HG02885 (cell line): ENCODE data around the gene PTGR1.
"Not testable (repeated sequence)": the region's sequence is repeated elsewhere in the genome, so short reads cannot be mapped to it uniquely, and the experiment has no call there.

Source experiments
- ATAC-seq: cut with Tn5 transposase; IDR thresholded peaks from one replicate; pipeline ENCODE4 v1.9.1; 2021; ENCODE audit warnings: mild to moderate bottlenecking; ENCODE audit not compliant: unreplicated experiment, poor library complexity

The PTGR1 gene

DNA sequence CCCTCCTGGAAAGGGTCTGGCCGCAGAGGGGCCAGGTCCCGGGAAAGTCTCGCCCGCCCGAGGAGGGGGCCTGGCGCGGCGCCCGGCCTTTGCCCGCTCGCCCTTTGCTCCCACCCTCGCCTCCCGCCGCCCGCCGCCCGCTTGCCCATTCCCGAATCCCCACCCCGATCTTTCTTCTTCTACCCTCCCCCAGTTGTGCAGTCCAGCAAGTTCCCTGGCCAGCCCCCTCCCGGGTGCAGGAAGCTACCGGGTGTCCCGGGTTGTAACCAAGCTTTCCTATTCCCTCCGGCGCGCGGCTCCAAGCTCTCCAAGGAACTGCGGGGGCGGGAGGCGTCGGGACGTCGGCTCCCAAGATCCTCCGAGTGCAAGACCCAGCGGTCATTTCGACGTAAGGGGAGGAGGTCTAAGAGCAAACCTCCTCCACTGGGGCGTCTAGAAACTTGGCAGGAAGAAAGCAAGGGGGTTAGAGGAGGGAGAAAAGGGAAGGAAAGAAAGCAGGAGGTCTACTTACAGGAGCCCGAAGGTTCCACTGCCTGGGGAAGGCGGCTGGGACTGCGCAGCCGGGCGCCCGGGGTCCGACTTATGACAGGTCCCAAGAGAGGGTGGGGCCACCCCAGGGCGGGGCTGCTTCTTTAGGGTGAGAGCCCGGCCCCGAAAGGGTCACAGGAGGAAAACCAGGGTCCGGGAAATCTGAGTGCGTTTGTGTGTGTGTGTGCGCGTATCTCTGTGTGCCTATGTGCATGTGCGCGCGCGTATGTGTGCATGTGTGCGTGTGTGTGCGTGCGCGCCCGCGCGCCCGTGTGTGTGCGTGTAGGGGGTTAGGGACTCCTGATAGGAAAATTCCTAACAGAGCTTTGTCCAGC, at the start of gene PTGR1:
Gene PTGR1, minus strand, starts transcription at position 556 of the 863 bp plus-strand sequence. CDS start 2,225 bp downstream, outside the sequence.
- ATAC-seq = peak; percentile 51

- ATAC-seq = no peak
These were observed 49.6 kb upstream of the PTGR1 start for GRCh38 chr9:111649016-111649415.

- no peak for ATAC-seq
These were observed 48.6 kb upstream of the PTGR1 start for GRCh38 chr9:111648066-111648465.

DNA sequence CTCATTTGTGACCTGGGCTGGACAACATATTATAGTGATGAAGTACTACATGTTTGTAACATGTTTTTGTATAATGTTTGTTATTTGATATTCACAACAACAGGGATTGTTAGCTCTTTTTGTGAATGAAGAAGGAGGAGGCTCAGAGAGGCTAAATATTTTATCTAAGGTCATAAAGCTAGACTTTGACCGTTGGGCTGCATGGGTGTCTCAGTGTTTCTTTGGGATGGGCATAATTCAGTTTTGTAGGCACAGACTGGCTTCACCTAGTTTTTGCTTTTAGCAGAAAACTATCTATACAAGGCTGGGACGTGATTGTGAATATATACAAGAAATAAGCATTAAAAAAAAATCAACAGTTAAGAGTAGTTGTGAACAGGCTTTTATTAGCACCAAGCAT, 47.0 kb upstream of the PTGR1 start:
- no peak for ATAC-seq

GRCh38 chr9:111645806-111646205, 46.4 kb upstream of the PTGR1 start:
- ATAC-seq = no peak

- no peak for ATAC-seq
These were observed 44.8 kb upstream of the PTGR1 start for GRCh38 chr9:111644195-111644772.

DNA sequence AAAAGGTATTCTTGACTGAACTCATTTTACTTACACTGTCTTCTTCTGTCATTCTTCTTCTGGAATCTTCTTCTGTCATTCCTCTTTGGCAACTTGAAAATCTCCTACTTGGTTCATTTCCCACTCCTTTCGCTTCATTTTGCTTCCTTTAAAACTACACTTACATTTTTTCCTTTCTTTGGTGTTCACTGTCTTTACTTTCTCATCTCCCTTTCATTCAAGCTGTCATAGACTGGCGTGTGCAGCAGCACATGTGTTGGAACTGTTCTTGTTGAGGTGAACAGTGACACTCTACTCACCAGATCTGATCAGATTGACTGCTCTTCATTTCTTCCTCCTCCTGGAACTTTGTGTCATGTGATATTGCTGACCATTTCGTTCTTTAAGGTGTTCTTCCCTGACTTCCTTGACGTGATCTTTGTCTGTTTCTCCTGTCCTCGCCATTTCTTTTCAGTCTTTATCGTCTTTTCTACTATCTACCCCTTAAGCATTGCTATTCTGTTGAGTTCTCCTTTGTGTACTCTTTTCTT, 38.0 kb upstream of the PTGR1 start:
- no peak for ATAC-seq

DNA sequence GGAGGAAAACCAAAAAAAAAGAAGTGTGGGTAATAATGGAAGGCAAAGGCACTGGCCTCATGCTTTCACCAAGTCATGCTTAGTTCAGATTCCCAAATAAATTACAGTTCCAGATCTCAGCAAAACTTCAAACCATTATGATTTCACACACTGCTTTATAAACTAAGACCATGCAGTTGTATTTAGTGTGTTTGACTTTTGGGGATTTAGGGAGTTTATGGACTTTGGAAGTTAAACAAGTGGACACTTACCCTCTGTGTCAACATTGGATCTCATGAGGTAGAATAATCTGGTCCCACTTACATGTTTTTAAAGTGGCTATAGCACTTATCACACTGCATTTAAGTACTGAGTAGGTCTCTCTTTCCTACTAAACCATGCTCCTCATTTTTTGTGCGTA, 35.4 kb upstream of the PTGR1 start:
- ATAC-seq = no peak

DNA sequence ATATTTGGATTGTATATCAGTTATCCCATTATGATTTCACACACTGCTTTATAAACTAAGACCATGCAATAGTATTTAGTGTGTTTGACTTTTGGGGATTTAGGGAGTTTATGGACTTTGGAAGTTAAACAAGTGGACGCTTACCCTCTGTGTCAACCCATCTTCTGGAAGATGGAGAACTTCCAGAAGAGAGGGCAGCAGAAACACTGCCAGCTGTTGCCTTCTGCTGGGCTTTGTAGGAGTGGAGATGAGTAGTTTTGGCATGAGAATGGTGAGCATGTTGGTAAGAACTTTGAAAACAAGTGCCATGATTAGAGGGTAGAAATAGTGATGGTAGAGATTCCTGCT, 33.9 kb upstream of the PTGR1 start:
- no peak for ATAC-seq

DNA sequence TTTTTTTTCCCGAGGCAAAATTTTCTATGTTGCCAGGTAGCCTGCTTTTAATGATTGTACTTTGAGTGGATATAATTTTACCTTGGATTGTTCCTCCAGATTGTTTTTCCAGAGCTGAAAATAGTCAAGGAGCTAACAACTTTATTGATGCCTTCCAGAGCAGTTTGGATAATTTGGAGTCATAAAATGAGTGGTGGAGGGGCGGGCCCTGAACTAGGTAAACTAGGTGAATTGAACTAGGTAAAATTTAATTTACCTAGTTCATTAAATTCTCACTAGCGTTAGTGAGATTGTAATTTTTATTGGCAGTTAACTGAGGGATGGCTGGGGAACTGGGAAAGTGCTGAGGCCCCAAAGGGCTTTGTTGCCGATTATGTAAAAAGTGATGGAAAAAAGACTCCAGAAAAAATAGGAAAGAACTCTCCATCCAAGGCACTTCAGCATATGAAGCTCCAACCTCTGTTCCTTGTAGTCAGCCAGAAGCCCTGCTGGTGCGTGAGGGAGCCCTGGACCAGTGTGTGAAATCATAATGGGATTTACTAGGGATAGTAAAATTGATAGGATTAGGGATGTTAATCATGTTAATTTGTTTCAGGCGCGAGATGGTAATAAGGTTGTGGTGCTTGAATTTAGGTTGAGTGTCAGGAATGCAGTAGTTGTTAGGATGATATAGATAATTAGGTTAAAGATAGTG, 33.4 kb upstream of the PTGR1 start:
- ATAC-seq = no peak

DNA sequence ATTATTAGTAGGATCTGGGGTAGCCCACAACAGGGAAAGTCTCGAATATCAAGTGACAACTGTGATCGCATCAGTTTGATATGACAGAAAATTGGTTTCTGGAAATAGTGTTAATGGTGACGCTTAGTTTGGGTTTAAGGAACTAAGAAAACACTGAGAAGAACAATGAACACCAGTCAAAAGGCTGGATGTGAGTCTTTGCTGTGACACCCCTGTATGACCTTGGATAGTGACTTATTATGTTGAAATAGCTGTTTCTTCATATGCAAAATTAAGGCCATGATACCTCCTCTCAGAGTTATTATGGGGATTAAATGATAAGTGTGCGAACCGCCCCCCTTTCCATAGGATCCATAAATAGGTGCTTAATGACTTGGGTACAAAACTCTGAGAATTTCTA, 32.6 kb upstream of the PTGR1 start:
- no peak for ATAC-seq

DNA sequence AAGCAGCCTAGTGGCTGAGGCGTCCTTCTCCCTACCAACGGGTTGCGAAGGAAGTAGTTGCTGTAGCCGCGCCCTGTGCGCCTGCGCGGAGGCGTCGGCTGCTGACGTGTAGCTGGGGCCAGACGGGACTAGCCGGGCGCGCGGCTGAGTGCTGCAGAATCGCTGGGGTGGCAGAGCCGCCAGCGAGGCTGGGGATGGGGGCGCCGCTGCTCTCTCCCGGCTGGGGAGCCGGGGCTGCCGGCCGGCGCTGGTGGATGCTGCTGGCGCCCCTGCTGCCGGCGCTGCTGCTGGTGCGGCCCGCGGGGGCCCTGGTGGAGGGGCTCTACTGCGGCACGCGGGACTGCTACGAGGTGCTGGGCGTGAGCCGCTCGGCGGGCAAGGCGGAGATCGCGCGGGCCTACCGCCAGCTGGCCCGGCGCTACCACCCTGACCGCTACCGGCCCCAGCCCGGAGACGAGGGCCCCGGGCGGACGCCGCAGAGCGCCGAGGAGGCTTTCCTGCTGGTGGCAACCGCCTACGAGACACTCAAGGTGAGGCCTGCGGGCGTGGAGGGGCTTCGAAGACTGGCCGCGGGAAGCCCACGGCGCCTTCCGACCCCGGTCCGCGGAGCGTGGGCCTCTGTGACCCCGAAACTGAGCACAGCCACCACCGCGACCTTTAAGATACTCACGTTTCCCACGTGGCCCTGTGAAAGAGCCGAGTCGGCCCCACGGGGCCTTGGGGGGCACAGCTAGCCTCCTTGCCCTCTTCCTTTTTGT, 31.9 kb upstream of the PTGR1 start, which contains the start of gene DNAJC25:
Gene DNAJC25, plus strand, starts transcription at position 121 of the 758 bp plus-strand sequence. Its CDS starts 74 bp downstream, at position 195.
- ATAC-seq = peak; percentile 97

DNA sequence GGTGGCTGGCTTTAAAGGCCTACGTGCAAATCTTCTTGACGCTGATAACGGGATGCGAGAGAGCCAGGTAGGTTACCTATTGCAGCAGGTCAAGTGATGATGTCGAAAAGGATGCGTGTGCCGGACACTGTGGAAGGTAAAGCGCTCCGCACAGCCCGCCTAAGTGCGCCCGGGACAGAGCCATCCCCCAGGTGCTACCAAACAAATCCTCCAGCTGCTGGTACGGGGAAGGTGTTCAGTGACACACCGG, 31.4 kb upstream of the PTGR1 start:
- ATAC-seq = no peak

DNA sequence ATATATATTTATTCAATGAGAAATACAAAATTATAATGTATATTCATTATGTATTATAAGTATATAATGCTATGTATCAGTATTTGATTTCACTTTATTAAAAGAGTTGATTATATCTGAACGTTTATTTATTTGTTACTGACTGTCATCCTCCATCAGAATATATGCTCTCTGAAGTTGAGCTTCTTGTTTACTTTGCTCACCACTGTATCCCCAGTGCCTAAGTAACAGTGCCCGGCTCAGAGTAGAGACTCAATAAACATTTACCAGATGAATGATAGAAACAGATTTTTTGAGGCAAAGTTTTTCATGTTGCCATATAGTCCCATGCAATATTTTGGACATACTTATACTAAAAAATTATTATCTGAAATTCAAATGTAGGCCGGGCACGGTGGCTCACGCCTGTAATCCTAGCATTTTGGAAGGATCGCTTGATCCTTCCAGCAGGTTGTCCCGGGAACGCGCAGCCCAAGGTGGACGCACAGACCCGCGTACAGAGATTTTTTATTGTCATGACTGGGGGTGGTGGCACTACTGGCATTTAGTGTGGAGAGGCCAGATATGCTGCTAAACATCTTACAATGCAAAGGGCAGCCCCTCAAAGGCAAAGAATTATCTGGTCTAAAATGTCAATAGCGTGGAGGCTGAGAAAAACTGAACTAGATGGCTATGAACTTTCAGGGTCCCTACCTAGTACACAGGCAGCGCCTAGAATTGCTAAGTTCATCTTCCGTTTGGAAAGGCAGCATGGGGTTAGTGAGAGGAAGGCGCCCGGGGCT, 30.9 kb upstream of the PTGR1 start:
- ATAC-seq = peak; percentile 25

DNA sequence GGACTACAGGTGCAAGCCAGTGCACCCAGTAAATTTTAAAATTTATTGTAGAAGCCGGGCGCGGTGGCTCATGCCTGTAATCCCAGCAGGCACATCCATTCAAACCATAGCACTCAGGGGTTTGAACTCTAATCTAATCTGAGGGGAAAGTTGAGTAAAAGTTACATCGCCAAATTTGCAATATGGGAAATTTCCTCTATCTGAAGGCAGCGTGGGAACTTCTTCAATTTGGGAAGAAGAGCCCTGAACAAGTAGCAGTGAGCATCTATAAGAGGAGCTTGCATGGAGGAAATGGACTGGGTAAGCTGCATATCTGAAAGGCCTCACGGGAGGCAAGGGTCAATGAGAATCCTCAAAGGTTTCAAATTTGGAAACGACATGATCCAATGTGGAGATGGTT, 29.0 kb upstream of the PTGR1 start:
- no peak for ATAC-seq

DNA sequence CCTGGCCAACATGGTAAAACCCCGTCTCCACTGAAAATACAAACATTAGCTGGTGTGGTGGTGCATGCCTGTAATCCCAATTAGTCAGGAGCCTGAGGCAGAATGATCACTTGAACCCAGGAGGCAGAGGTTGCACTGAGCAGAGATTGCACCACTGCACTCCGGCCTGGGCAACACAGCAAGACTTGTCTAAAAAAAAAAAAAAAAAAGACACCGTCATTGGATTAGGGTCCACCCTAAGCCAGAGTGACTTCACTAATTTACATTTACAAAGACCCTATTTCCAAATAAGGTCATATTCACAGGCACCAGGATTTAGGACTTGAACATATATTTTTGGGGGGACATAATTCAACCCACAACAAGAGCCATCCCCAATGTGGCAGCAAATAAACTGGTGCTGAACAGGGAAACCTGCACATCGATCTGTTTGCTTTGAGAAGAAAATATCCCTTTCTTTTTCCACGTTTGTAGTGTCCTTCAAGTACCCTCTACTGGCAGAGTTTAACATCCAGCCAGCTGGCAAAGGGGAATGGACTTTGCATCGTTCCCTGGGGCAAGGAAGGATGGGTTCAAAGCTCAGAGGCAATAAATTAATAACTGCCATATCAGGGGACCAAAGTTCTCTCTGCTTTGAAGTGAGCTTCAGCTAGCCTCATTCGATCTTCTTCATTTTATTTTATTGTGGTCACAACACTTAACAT, 28.0 kb upstream of the PTGR1 start:
- no peak for ATAC-seq

DNA sequence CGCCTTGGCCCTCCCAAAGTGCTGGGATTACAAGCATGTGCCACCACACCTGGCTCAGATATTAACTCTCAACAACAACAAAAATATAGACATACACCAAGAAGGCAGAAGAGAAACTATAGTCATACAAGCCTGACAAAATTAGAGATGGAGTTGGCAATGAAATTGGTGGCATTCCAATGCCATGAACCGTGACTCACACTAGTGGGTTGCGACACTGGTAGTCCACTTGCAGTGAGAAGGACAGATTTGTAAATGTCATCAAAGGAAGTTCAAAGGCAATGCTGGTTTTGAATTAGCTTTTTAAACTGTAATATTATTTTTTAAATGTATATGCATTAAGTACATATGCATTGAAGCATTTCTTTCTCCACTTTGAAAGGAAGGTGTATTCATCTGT, 23.2 kb upstream of the PTGR1 start:
- ATAC-seq = no peak

- no peak for ATAC-seq
These were observed 22.5 kb upstream of the PTGR1 start for GRCh38 chr9:111621895-111622480.

- not testable (repeated sequence) for ATAC-seq
These were observed 17.9 kb upstream of the PTGR1 start for GRCh38 chr9:111617349-111617748.
